ENCODE results near the gene NFKB2. TPM values are rescaled to one million over a fixed set of nuclear protein-coding genes. Genes with fewer than 3 reads are reported as not detected.

The NFKB2 gene
- total and polyA plus RNA-seq, 2 of the 4 experiments (the other 2 are of a cell fraction) = 16.1 to 32.3 TPM

DNA sequence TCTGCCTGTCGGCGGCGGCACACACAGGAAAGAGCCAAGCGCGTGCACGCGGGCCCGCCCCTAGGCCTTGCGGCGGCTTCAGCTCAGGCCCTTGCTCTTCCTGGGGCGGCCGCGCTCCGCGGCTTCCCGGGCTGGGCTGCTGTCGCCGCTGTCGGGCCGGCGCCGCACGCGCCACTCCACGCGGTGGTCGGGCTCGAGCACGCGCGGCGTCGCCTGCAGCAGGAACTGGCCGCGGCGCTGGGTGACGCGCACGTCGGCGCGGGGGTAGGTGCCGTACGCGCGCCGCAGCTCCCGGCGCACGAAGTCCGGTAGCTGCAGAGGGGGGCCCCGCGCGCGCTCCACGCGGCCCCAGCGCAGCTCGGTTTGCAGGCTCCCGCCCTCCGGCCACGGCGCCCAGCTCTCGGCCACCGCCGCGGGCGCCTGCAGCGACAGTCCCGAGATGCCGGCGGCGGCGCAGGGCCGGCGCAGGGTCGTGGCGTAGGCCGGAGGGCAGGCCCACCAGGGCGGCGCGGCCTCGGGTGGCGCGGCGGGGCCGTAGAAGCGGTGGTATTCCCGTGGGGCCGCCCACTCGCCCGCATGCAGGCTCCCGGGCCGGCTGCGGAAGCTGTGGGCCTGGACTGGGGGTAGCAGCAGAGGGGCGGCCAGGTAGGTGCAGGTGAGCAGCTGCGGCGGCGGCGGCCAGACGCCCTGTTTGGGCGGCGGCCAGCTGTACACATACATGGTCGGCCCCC, 55.0 kb downstream of the NFKB2 start (continued):
- TF ChIP-seq RCOR1 (IDR thresholded peaks at IDR 0.05; ENCODE audit: insufficient replicate concordance, low read length) = no peak

DNA sequence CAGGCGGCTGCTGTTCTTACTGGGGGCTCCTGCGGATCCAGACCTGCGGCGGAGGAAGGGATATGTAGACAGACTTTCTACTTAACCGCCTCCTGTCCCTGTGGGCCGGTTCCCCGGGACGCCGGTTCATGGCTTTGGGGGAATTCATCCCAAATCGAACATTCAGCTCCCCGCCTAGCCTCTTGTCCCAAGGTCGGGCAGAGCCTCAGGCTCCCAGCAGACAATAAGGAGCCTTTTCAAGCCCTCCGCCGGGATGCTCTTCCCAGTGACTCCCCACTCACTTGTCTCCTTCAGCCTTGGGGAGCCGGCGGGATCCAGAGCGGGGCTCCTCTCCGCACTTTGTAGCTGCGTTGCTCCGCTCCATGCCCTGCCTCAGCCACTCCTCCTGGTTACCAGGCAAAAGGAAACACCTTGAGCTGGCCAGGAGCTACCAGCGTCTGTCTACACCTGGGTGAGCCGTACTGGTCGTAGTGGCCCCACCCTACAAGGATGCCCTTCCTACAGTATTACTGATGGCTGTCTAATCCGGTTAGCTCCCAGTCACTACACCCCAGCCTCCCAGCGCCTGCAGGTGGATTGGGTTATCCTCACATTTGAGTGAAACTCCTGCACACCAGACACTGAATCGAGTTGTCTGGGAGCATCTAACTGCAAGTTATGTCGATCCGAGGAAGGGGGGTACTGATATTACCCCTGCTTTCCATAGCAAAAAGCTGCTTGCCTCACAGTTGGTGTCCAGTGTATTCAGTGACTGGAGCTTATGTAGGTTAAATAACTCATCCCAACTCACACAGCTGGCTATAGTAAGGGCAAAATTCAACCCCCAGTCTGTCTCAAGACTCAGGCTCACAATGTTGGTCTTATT, 55.8 kb downstream of the NFKB2 start, which contains the start of gene C10orf95:
C10orf95 (minus strand) TSS at position 439 of the 865 bp plus-strand sequence. CDS start 450 bp downstream, outside the sequence.
- peak within 1 kb of the TSS; percentile 99 for H2AFZ ChIP-seq (replicated peaks; ENCODE audit: low read length, poor library complexity)
- whole genome bisulfite sequencing, 2 experiments (ENCODE audit: extremely low coverage in 2 of 2, insufficient read length in 1 of 2) = 60% methylated on average over 5 of the region's 28 CpGs; no CpG with 5 or more reads in 1 of the 2 experiments

More for the DNA sequence above, 55.8 kb downstream of the NFKB2 start, which contains the start of gene C10orf95:
- no peak within 1 kb of the TSS for H3K18ac ChIP-seq (ENCODE audit: low read depth, low read length)
- no peak within 1 kb of the TSS for H2BK5ac ChIP-seq (ENCODE audit: low read depth, low read length, poor library complexity, severe bottlenecking)
- H4K5ac ChIP-seq (ENCODE audit: low read depth, low read length) = no peak within 1 kb of the TSS
- peak within 1 kb of the TSS; percentile 6 for H3K9ac ChIP-seq (ENCODE audit: low read depth, low read length)
- no peak within 1 kb of the TSS; the same call in 2 of the 3 replicates for H2BK15ac ChIP-seq (ENCODE audit: low read depth, low read length)
- peak within 1 kb of the TSS; percentile 5; the same call in 1 of the 2 replicates for H3K23ac ChIP-seq (ENCODE audit: low read depth, low read length)
- H3K27me3 ChIP-seq (ENCODE audit: control insufficient read depth, insufficient read depth, low read length) = no peaks in the 10 kb centered on the region
- in situ Hi-C loops (cut with MboI; ENCODE audit: low sequenced_read_pairs) = no loop called here
- DNase-seq (no peak), ATAC-seq (ENCODE audit: low read depth) (peak; percentile 1; the same call in 1 of the 2 replicates)
- peaks cover 4% of the 10 kb centered on the region in 2 experiments; a peak in 2 of 4 replicates for H3K79me1 ChIP-seq (ENCODE audit: low read depth in 1 of 2, low read length in 2 of 2)
- no TSS peak for BruUV-seq (replicated peaks)
- H2AK5ac ChIP-seq (ENCODE audit: low read depth, low read length) = peak within 1 kb of the TSS; percentile 48; the same call in 1 of the 2 replicates
- H3K9me3 ChIP-seq (ENCODE audit: control insufficient read depth, insufficient read depth, low read length) = no peaks in the 10 kb centered on the region
- no peak within 1 kb of the TSS; the same call in 1 of the 2 replicates for H3K56ac ChIP-seq (ENCODE audit: extremely low read depth, insufficient read depth, low read length)
- intact Hi-C loops (cut with micrococcal nuclease) = no loop called here
- peak within 1 kb of the TSS; percentile 2 for H2AK9ac ChIP-seq (replicated peaks; ENCODE audit: low read depth, low read length, poor library complexity)
- H2BK20ac ChIP-seq (ENCODE audit: low read depth, low read length) = no peak within 1 kb of the TSS
- H2BK120ac ChIP-seq (ENCODE audit: low read depth, low read length) = no peak within 1 kb of the TSS
- peaks cover 15% of the 10 kb centered on the region for H3K9me1 ChIP-seq (ENCODE audit: insufficient read depth, low read length)
- peak within 1 kb of the TSS; percentile 66 for H3K4me3 ChIP-seq (ENCODE audit: insufficient read depth, low read depth, low read length)
- peaks cover 13% of the 10 kb centered on the region for H3K4me1 ChIP-seq (ENCODE audit: control insufficient read depth, insufficient read depth, low read length)
- no peak within 1 kb of the TSS for H3K14ac ChIP-seq (replicated peaks; ENCODE audit: low read depth, low read length)
- H3K27ac ChIP-seq (ENCODE audit: insufficient read depth, low read length) = no peak within 1 kb of the TSS; the same call in 1 of the 2 replicates
- H3K4ac ChIP-seq (ENCODE audit: low read depth, low read length) = peak within 1 kb of the TSS; percentile 12; the same call in 1 of the 2 replicates
- TF ChIP-seq CHD1 (IDR thresholded peaks at IDR 0.05; ENCODE audit: low read depth, low read length) = no peak
- TF ChIP-seq MAFK (IDR thresholded peaks at IDR 0.05; ENCODE audit: low read depth, low read length) = no peak
- TF ChIP-seq NFE2L2 (IDR thresholded peaks at IDR 0.05; ENCODE audit: low read depth, low read length) = no peak
- no peak for TF ChIP-seq POLR2A (IDR thresholded peaks at IDR 0.05; ENCODE audit: low read depth, low read length)
- ChIA-PET CTCF (interaction anchor here (0.5 to 0.6 kb wide), 2 partner anchors 9 to 813 kb away, joined by 3 to 4 read pairs; no protein-coding TSS in a partner anchor), POLR2A (ENCODE audit: unreplicated experiment) (no interaction called here)
- dilution Hi-C loops (cut with HindIII; ENCODE audit: low sequenced_read_pairs, unreplicated experiment) = no loop called here
- no peaks in the 10 kb centered on the region; the same call in 1 of the 2 replicates for H4K20me1 ChIP-seq (ENCODE audit: insufficient read depth, low read length)
- peak within 1 kb of the TSS; percentile 29 to 98; a peak in 2 of 4 replicates for H4K8ac ChIP-seq (ENCODE audit: low read depth in 2 of 2, low read length in 2 of 2)
- no peaks in the 10 kb centered on the region for H3K36me3 ChIP-seq (ENCODE audit: control insufficient read depth, insufficient read depth, low read length)
- no peak within 1 kb of the TSS for H4K91ac ChIP-seq (ENCODE audit: insufficient read depth, low read depth, low read length)
- peak within 1 kb of the TSS; percentile 50 for H3K4me2 ChIP-seq (ENCODE audit: low read depth, low read length)

Data from IMR-90 (cell line).